Right atrium auricular region (tissue), 2 donors: ENCODE measurements around the gene LRRC3B. TPM values are rescaled to one million over a fixed set of nuclear protein-coding genes. Genes with fewer than 3 reads are reported as not detected.

Experiments used
- DNase-seq: peaks from one replicate; pipeline ENCODE4 v3.0.0-alpha.2; 2019; ENCODE audit warnings: low spot score
- H3K27ac ChIP-seq, 2 donors: fragments of 200-600 bp; sonication (generic); 1 replicate in 1 of 2; 2 replicates in 1 of 2; pipeline ENCODE4 v1.5.1; 2016 to 2019
- H3K27me3 ChIP-seq, 2 donors: fragments of 200-600 bp; sonication (generic); one replicate each; pipeline versions ENCODE4 v1.5.1 to v1.6.0; 2017 to 2019
- H3K36me3 ChIP-seq: fragments of 200-600 bp; sonication (generic); one replicate; pipeline ENCODE4 v1.5.1; 2016
- H3K4me1 ChIP-seq, 2 donors: fragments of 200-600 bp; sonication (generic); one replicate each; pipeline versions ENCODE4 v1.5.1 to v1.6.0; 2017 to 2019
- H3K4me3 ChIP-seq, 2 donors: fragments of 200-600 bp; sonication (generic); 1 replicate in 1 of 2; 2 replicates in 1 of 2; pipeline ENCODE4 v1.5.1; 2017 to 2019; ENCODE audit warnings: mild to moderate bottlenecking in 1 of 2, moderate library complexity in 1 of 2
- H3K9me3 ChIP-seq, 2 donors: fragments of 200-600 bp; sonication (generic); one replicate each; pipeline ENCODE4 v1.5.1; 2019
- CTCF ChIP-seq, 2 donors: fragments of 200-600 bp; sonication (generic); IDR thresholded peaks; one replicate each; pipeline ENCODE4 v1.5.1; 2019; ENCODE audit warnings: antibody characterized with exemption in 2 of 2
- total RNA-seq, 2 donors: library from RNA; depleted of rRNA; stranded (reverse); fragments of >200 nt; gene quantifications; one replicate each; pipeline ENCODE4 v1.1.0, GENCODE V29; 2016

LRRC3B gene
- under 1 TPM in 1 of 2 donors, not detected in 1; 0.04 TPM for total RNA-seq

GRCh38 chr3:26622621-26623418 lies at the start of gene LRRC3B:
Gene LRRC3B (plus strand): TSS chr3:26622772. CDS start chr3:26709673, 86,901 bp downstream.
- no peak within 1 kb of the TSS for H3K27ac ChIP-seq

GRCh38 chr3:26574766-26575165 lies 47.8 kb upstream of the LRRC3B start:
- no peak overlapping the region for H3K27ac ChIP-seq
- H3K27me3 ChIP-seq, result no peaks in the 10 kb centered on the region
- no peaks in the 10 kb centered on the region for H3K9me3 ChIP-seq
- H3K36me3 ChIP-seq, result no peaks in the 10 kb centered on the region
- no peak overlapping the region for H3K4me3 ChIP-seq
- no peak for TF ChIP-seq CTCF (IDR thresholded peaks at IDR 0.05)
- no peak for DNase-seq
- no peaks in the 10 kb centered on the region for H3K4me1 ChIP-seq

More at GRCh38 chr3:26622621-26623418, at the start of gene LRRC3B:
- no peak for TF ChIP-seq CTCF (IDR thresholded peaks at IDR 0.05)
- no peak for DNase-seq
- Histone ChIP-seq H3K4me3 (peak within 1 kb of the TSS; percentile 11 to 41), H3K27me3 (peaks cover 0 to 7% of the 10 kb centered on the region in 2 donors), H3K4me1 (peaks cover 0 to 20% of the 10 kb centered on the region in 2 donors), H3K9me3 (no peaks in the 10 kb centered on the region), H3K36me3 (no peaks in the 10 kb centered on the region)

GRCh38 chr3:26579116-26579515 lies 43.5 kb upstream of the LRRC3B start:
- Histone ChIP-seq H3K27me3 (no peaks in the 10 kb centered on the region), H3K4me1 (no peaks in the 10 kb centered on the region), H3K36me3 (no peaks in the 10 kb centered on the region), H3K27ac (no peak overlapping the region), H3K9me3 (no peaks in the 10 kb centered on the region), H3K4me3 (no peak overlapping the region)
- no peak for DNase-seq
- TF ChIP-seq CTCF (IDR thresholded peaks at IDR 0.05), result no peak

GRCh38 chr3:26587571-26587970 lies 35.0 kb upstream of the LRRC3B start:
- TF ChIP-seq CTCF (IDR thresholded peaks at IDR 0.05), result no peak
- no peaks in the 10 kb centered on the region for H3K27me3 ChIP-seq
- no peaks in the 10 kb centered on the region for H3K9me3 ChIP-seq
- no peak for DNase-seq
- no peaks in the 10 kb centered on the region for H3K36me3 ChIP-seq
- H3K27ac ChIP-seq, result no peak overlapping the region
- H3K4me1 ChIP-seq, result no peaks in the 10 kb centered on the region
- no peak overlapping the region for H3K4me3 ChIP-seq

- Histone ChIP-seq H3K9me3 (no peaks in the 10 kb centered on the region), H3K36me3 (no peaks in the 10 kb centered on the region), H3K27ac (no peak overlapping the region), H3K4me3 (no peak overlapping the region), H3K27me3 (no peaks in the 10 kb centered on the region), H3K4me1 (no peaks in the 10 kb centered on the region)
- no peak for TF ChIP-seq CTCF (IDR thresholded peaks at IDR 0.05)
- no peak for DNase-seq
These were observed 33.6 kb upstream of the LRRC3B start for GRCh38 chr3:26588931-26589330.
